Measurements from ENCODE around the gene USP22.

- TF ChIP-seq EP300 (IDR thresholded peaks at IDR 0.05; ENCODE audit: borderline replicate concordance in 1 of 2, low read depth in 2 of 2, low read length in 2 of 2) = no peak
- no peak for TF ChIP-seq SUZ12 (IDR thresholded peaks at IDR 0.05; ENCODE audit: low read length)
- no peak for TF ChIP-seq CTCF (IDR thresholded peaks at IDR 0.05; ENCODE audit: control extremely low read depth in 1 of 3, insufficient read depth in 1 of 3, low read depth in 1 of 3, low read length in 3 of 3)
- no peak for TF ChIP-seq BRCA1 (IDR thresholded peaks at IDR 0.05; ENCODE audit: low read depth, low read length)
- no peak for TF ChIP-seq SP1 (IDR thresholded peaks at IDR 0.05; ENCODE audit: low read depth, low read length)
- TF ChIP-seq POLR2A (IDR thresholded peaks at IDR 0.05; ENCODE audit: control extremely low read depth in 1 of 2, low read depth in 2 of 2, low read length in 2 of 2) = no peak
- TF ChIP-seq RBBP5 (IDR thresholded peaks at IDR 0.05; ENCODE audit: borderline replicate concordance, low read depth, low read length) = no peak
- no peak for TF ChIP-seq NANOG (IDR thresholded peaks at IDR 0.05; ENCODE audit: insufficient read depth, low read depth, low read length, poor library complexity, severe bottlenecking)
- no peak for TF ChIP-seq CEBPB (IDR thresholded peaks at IDR 0.05; ENCODE audit: low read depth, low read length)
- TF ChIP-seq PHF8 (conservative IDR thresholded peaks at IDR 0.05; ENCODE audit: low read depth, low read length) = no peak
Measured at GRCh38 chr17:21075739-21076085, 32.9 kb upstream of the USP22 start.

All from H1 (cell line).